Testis (tissue), 3 donors: ENCODE measurements around the gene GABRB1. TPM values are rescaled to one million over a fixed set of nuclear protein-coding genes. Genes with fewer than 3 reads are reported as not detected.

Experiments used
- DNase-seq: peaks from one replicate; pipeline ENCODE4 v3.0.0-alpha.2; 2019
- H3K27ac ChIP-seq, 2 donors: fragments of 200-600 bp; sonication (generic); one replicate each; pipeline ENCODE4 v1.5.1; 2019
- H3K27me3 ChIP-seq: fragments of 200-600 bp; sonication (generic); one replicate; pipeline ENCODE4 v1.5.1; 2019
- H3K36me3 ChIP-seq: fragments of 200-600 bp; sonication (generic); one replicate; pipeline ENCODE4 v1.5.1; 2017; ENCODE audit warnings: low read depth; ENCODE audit errors: missing control alignments
- H3K4me1 ChIP-seq: fragments of 200-600 bp; sonication (generic); one replicate; pipeline ENCODE4 v1.5.1; 2019
- H3K4me3 ChIP-seq, 2 donors: fragments of 200-600 bp; sonication (generic); one replicate each; pipeline ENCODE4 v1.5.1; 2017 to 2019
- H3K9me3 ChIP-seq: fragments of 200-600 bp; sonication (generic); one replicate; pipeline ENCODE4 v1.5.1; 2017
- CTCF ChIP-seq, 3 experiments: fragments of 450-650 bp in 2 of 3; fragments of 200-600 bp in 1 of 3; sonication (generic) in 1 of 3; IDR thresholded peaks; one replicate each; pipeline ENCODE4 v1.5.1; 2016 to 2019; ENCODE audit warnings: antibody characterized with exemption in 3 of 3, mild to moderate bottlenecking in 2 of 3, moderate library complexity in 1 of 3
- POLR2A ChIP-seq: fragments of 450-650 bp; IDR thresholded peaks from one replicate; pipeline ENCODE4 v1.6.1; 2017; ENCODE audit warnings: antibody characterized with exemption, mild to moderate bottlenecking, moderate library complexity
- WGBS, 2 donors: methylation state at CpG; one replicate each; pipeline ENCODE4 v1.1.5; 2018; 5-methylcytosine and 5-hydroxymethylcytosine counted together
- intact Hi-C: fragments of 100-400 bp; cut with DNase I; formaldehyde crosslinking; loops from one replicate; pipeline ENCODE4 v1.15.1; 2023; ENCODE audit warnings: low total_unique reads
- polyA plus RNA-seq: library from polyadenylated mRNA; stranded (reverse); fragments of 350-450 nt; fragmentation: Illumina TruSeq; extraction: RNeasy Lipid Tissue Mini Kit (QIAGEN cat#74804); gene quantifications from one replicate; pipeline ENCODE4 v1.2.3, GENCODE V29; 2014; ENCODE audit warnings: low read depth, low replicate concordance; ENCODE audit not compliant: insufficient read depth
- total RNA-seq, 2 donors: library from RNA; depleted of rRNA; stranded (reverse); fragments of >200 nt; gene quantifications; one replicate each; pipeline ENCODE4 v1.2.3, GENCODE V29; 2016

The GABRB1 gene
- total and polyA plus RNA-seq, 3 donors from 2014 or later: 0.50 to 0.87 TPM; not detected in 1

GRCh38 chr4:47465004-47465403 lies 433.6 kb downstream of the GABRB1 start:
- peaks cover 4% of the 10 kb centered on the region for H3K4me1 ChIP-seq
- DNase-seq: no peak
- H3K27me3 ChIP-seq: no peaks in the 10 kb centered on the region
- H3K27ac ChIP-seq: no peak overlapping the region
- no peak overlapping the region for H3K4me3 ChIP-seq
- no peaks in the 10 kb centered on the region for H3K9me3 ChIP-seq
- H3K36me3 ChIP-seq: no peaks in the 10 kb centered on the region
- intact Hi-C loops: no loop called here
- TF ChIP-seq CTCF (IDR thresholded peaks at IDR 0.05) (no peak), POLR2A (no peak)
- WGBS, 2 donors: 75 to 88% methylated on average over 2 of the region's 2 CpGs

GRCh38 chr4:47466056-47466785 lies 434.9 kb downstream of the GABRB1 start:
- intact Hi-C loops: no loop called here
- no peaks in the 10 kb centered on the region for H3K9me3 ChIP-seq
- TF ChIP-seq POLR2A (no peak), CTCF (IDR thresholded peaks at IDR 0.05) (no peak)
- no peaks in the 10 kb centered on the region for H3K36me3 ChIP-seq
- H3K4me1 ChIP-seq: peaks cover 4% of the 10 kb centered on the region
- 43 to 44% methylated on average over 2 of the region's 2 CpGs for WGBS, 2 donors
- H3K27me3 ChIP-seq: no peaks in the 10 kb centered on the region
- H3K4me3 ChIP-seq: no peak overlapping the region
- DNase-seq: no peak
- H3K27ac ChIP-seq: no peak overlapping the region

GRCh38 chr4:47468706-47469365 lies 437.5 kb downstream of the GABRB1 start:
- WGBS, 2 donors: 75 to 79% methylated on average over 6 of the region's 6 CpGs
- no peak overlapping the region for H3K4me3 ChIP-seq
- H3K36me3 ChIP-seq: no peaks in the 10 kb centered on the region
- TF ChIP-seq CTCF (IDR thresholded peaks at IDR 0.05) (no peak), POLR2A (no peak)
- no peaks in the 10 kb centered on the region for H3K4me1 ChIP-seq
- DNase-seq: no peak
- no peaks in the 10 kb centered on the region for H3K9me3 ChIP-seq
- no peak overlapping the region for H3K27ac ChIP-seq
- intact Hi-C loops: no loop called here
- no peaks in the 10 kb centered on the region for H3K27me3 ChIP-seq

- H3K4me3 ChIP-seq: no peak overlapping the region
- H3K4me1 ChIP-seq: no peaks in the 10 kb centered on the region
- 91 to 93% methylated on average over 3 of the region's 3 CpGs for WGBS, 2 donors
- TF ChIP-seq POLR2A (no peak), CTCF (IDR thresholded peaks at IDR 0.05) (no peak)
- intact Hi-C loops: no loop called here
- no peaks in the 10 kb centered on the region for H3K9me3 ChIP-seq
- H3K36me3 ChIP-seq: no peaks in the 10 kb centered on the region
- no peak for DNase-seq
- H3K27ac ChIP-seq: no peak overlapping the region
- no peaks in the 10 kb centered on the region for H3K27me3 ChIP-seq
Observed at GRCh38 chr4:47469951-47470350, 438.6 kb downstream of the GABRB1 start.

DNA sequence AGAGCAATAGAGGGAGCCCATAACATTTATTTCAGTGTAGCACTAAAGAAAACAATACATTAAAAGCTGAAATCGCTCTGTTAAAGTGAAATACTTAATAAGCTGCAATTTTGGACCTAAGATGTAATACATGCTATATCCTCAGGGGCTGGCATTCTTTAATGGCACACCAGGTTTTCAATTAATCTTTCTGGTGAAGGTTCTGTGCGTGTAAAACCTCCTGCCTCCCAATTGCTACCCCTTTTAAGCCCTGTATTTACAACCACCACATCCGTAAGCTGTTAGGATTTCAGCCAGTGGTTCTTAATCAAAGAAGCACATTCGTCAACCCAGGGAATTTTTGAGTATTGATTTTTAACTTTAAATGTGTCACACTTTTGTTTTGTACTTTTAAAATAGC lies 439.7 kb downstream of the GABRB1 start:
- 69 to 72% methylated on average over 4 of the region's 4 CpGs for WGBS, 2 donors
- H3K27ac ChIP-seq: no peak overlapping the region
- intact Hi-C loops: no loop called here
- no peak overlapping the region for H3K4me3 ChIP-seq
- no peaks in the 10 kb centered on the region for H3K9me3 ChIP-seq
- no peaks in the 10 kb centered on the region for H3K27me3 ChIP-seq
- TF ChIP-seq CTCF (IDR thresholded peaks at IDR 0.05) (no peak), POLR2A (no peak)
- no peak for DNase-seq
- H3K36me3 ChIP-seq: no peaks in the 10 kb centered on the region
- H3K4me1 ChIP-seq: no peaks in the 10 kb centered on the region
